DMS153 treated with DMSO at 0.1 percent for 48 hours (cell line): ENCODE results near the gene NCKAP5.

Experiments used
- DNase-seq: peaks from one replicate; lab custom pipeline; 2025; ENCODE audit not compliant: unreplicated experiment; lab: John Stamatoyannopoulos, UW

Gene NCKAP5

DNA sequence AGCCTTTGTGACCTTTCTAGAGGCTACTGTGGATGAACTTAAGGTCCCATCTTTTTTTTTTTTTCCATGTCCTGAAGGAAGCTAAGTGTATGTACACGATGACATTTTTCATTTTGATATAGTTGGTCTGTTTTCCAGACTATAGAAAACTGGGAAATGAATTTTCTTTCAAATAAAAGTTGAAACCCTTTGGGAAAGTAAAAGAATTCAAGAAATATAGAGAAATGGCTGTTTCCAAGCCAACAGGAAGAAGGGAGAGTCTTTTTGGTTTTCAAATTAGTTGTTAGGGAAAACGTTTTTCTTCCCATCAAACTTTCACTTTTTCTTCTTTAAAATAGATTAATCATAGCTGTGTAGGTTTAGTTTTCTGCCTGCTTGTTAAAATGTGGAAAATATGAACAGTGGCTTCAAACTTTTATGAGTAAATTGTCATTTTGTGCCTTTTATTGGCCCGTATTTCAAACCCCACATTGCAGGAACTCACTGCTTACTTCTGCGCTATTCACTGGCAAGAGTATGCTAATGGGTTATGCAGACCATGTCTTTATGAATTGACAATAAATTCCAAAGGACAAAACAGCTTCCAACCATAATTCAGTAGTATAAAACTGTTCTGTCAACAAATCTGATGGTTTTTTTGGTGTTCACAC is 870.6 kb downstream of the NCKAP5 start:
- no peak for DNase-seq

DNA sequence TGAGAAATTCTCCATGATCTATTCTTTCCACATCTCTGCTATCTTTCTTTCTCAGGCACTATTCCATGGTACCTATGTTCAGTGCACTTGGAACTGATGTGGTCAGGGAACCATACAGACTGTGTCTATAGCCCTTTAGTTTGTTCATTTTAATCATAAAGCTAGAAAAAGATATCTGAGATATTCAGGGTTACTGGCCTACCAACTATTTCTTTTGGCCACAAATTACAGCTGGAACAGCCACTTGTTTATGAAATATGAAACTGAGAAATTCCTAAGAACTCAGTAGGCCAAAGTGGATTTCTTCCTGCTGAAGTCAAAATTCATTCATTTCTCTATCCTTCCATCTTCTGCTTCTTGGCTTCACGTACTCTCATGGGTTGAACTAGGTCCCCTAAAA is 875.4 kb downstream of the NCKAP5 start:
- no peak for DNase-seq

DNA sequence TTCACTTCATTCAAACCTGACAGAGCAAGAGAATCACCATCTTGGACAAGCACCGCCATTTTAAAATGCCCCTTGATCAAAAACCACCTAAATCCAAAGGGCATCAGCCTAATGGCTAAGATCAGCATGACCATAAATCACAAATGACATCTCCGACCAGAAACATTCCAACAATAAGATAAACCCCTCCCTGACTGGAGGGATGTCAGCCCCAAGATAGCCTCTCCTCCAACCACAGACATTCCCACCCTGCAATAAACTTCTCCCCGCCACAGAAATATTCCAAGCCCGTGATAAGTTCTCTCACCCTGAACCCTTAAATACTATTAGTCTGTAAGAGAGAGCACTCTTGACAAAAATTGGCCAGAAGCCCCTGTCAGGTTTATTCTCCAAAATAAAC is 876.7 kb downstream of the NCKAP5 start:
- DNase-seq = no peak

DNA sequence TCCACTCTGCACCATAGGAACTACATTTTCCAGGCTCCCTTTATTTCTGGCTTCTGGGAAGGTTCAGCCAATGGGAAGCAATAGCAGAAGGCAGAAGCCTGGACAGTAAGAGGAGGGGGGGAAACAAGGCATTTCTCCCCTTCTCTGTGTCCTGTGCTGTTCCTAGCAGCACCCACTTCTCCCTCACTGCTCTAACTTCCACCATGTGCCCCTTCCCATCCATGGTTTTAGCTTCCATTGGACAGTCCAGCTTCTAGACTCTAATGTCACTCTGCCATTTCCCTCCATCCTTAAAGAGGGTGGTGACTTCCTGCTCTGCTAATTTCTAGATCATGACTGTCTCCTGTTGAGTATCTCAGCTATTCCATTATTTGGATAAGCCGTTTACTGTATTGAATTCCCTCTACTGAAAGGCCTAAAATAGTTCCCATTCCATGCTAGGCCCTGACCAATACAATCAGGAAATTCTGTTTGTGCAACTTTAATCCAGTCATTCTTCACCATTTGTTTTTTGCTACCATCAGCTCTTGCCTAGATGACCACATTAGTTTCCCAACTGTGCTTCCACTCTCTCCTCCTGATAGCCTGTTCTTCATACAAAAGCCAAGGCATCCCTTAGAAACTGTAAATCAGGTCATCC is 877.5 kb downstream of the NCKAP5 start:
- DNase-seq = no peak

DNA sequence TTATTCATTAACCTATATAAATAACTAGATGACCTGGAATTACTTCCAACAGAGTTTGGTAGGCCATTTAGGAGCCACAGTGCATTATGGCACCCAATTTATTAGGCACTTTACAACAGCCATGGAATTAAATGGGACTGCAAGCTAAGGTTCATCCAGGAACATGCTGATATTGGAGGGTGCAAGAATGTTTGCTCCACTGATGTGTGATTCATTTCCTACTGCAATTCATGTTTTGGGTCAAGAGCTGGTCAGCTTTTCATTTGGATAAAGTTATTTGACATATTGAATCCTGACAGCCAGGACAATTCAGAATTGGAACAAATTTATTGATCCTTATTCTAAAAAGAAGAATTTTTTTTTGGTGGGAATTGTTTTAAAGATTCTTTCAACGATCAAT is 886.5 kb downstream of the NCKAP5 start:
- no peak for DNase-seq

DNA sequence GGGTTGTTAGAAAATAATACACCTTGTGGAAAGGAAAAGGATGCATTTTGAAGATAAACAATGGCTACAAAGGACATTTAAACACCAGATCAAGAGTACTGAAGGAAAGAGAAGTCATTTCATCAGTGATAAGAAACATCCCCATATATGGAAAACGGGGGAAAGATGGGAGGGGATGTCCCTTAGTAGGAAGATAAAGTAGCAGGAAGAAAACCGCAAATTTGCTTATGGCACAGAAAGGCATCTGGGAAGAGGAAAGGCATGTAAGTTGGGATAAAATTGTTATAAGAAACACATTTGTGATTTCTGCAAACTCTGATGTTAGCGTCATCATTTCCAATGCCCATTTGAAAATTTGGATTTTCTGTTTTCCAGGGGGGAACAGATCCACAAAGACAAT is 887.7 kb downstream of the NCKAP5 start:
- DNase-seq = no peak

DNA sequence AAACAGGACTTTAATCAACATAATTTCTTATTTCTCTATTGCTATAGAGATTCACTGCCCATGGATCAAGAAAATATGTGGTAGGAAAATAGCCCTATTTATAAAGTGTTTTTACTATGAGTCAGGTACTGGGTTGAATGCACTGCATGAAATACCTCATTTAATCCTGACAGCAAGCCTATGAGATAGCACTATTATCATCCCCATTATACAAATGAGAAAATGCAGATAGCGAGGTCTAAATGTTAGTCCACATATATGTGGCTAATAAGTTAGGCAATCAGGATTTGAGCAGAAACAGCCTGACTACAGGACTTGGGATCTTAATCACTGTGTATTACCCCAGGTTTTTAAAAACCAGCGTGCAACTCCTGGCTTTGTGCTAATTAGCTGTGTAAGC is 889.8 kb downstream of the NCKAP5 start:
- no peak for DNase-seq

DNA sequence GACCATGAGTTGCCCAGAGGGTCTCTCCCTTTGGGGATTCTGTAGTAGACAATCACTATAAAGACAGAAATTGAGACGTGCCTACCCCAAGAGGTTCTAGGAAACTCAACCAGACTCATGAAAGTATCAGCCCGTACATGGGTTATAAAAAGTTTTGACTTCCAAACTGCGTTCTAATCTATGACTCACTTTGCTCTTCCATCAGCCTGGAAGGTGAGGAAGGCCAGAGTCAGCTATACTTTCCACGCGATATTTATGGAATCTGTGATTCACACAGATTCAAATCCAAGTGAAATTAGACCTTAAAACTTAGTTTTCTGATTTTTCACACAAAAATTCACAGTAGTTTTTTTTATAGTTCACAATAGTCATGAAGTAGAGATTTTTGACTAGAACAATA is 890.6 kb downstream of the NCKAP5 start:
- DNase-seq = no peak

DNA sequence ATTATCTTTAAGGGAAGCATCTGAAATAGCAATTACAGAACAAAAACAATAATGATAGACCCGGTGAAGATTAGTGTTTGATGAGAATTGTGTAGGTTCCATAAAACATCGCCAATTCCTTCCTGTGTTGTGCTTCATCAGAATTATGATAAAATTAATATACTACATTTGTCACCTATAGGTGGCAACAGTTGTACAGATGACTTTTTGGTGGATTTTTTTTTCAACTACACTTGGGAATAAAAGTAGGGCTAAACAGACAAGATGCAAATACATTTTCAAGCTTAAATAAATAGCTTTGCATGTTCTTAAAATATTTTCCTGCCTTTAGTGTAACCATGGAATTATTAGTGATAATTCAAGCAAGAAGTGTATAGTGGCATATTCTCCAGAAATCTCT is 891.3 kb downstream of the NCKAP5 start:
- DNase-seq = no peak

DNA sequence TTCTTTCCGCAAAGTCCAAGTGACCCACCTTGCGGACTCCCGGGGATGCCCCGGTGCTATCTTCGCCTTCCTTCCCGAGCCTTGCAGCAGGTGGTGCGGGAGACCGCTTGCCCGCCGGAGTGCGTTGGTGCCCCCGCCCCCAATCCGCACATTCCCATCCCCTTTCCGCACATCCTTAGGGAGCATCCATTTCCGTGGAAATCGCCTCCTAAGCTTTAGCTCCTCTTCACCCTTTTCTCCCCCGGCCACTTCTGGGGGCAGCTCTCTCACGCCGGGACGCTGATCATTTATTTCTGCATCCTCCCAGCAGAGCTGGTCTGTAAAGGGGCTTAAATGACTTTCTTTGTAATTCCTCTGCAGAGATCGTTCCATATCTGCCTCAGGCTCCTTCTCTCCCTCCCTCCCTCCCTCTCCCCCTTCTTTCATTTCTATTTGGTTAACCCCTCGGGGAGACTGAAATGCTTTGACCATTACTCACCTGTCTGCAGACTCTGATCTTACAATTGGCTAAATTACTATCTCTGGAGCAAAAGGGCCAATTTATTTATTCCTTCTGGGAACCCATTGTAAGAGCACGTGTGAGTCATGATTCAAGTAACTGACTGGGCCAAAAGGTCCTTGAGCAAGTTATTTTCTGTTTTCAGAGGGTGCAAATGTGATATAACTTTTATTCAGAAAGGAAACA is 897.0 kb downstream of the NCKAP5 start:
- DNase-seq = no peak

DNA sequence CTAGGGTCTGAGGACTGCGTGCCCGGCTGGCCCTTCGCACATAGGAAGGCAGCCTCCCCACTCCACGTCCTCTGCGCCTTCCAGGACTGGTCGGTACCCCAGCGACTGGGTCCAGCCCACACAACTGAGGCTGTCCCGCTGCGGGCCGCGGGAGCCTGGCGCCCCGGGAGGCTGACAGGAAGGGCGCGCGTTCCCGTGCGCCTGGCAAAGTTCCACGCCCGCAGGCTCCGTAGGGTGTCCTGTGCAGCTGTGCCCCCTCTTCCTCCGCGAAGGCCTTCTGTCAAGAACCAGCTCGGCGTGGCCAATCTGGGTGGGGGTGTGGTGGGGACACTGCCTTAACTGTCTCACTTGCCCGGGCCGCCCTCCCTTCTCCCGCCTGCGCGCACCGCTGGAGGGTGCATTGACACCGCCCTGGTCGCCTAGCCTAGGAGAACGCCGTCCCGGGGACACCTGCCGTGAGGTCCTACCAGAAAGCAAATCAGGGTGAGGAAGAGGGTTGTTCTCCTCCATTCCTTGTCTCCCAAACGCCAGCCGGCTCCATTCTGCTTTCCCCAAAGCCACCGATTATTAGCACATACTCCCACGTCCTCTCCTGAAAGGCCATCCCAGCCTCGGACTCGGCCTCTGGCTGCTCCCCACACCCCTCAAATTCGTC is 897.6 kb downstream of the NCKAP5 start:
- DNase-seq = no peak

DNA sequence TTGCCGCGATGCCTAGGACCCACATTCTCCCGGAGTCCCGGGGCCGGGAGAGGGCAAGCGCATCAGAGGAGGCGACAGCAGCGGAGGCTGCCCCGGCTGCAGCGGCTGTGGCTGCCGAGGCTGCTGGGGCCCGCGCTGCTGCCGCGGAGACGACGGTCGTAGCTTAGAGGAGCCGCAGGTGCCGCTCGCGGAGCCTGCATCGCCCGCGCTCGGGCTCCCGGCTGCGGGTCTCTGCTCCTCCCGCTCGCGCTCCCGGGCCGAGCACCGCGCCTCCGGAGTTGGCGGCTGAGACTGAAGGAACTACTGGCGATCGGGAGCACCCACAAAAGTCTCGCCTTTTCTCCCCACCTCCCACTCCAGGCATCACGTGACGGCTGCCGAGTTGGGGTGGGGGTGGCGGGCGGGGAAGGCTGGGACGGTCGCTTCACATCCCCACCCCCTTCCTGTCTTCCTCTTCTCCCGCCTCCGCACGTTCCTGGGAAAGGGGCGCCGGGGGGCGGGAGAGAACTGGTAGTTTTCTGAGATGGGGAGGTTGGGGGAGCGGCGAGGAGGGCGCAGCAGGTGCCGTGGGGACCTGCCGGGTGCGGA is 898.3 kb downstream of the NCKAP5 start, which contains the start of gene LYPD1:
TSS of gene LYPD1 (minus strand) at position 298 of the 588 bp plus-strand sequence. CDS start at position 25, 273 bp downstream.
- DNase-seq = no peak

DNA sequence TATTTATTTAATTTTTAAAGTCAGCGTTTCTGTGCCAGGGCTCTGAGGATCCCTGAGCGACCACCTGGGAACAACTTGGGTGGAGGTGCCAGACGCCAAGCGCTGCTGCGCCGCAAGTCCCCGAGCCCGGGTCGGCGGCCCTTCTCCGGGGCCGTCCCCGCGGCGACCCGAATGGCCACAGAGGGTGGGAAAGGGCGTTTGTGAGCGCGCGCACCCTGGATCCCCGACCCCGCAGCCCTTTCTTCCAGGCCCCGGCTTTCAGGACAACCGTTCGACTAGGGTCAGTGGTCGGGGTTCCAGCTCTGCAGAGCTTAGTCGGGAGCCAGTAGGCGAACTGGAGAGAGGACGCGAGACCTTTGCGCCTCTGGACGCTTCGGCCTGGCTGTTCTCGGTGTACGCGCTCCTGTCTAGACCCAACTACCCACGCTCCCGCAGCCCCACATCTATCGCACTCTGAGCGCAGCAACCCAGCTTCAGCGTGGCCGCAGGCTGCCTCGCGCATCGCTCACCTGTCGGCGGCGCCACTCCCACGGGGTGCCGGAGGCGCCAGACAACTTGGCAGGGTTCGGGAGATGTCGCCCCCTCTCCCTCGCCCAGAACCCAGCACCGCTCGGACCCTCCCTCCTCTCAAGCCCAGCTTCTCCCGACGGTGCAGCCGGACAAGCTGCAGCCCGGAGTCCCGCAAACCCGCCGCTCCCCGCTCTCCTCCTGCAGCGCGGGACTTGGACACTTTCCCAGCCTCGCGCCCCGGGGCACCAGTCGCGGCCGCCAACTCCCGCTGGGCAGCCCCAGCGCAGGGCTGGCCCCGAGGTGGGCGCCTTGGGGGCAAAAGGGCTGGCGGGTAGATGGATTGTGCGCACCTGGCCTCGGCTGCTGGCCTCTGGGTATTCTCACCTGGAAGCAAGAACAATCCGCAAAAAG is 899.0 kb downstream of the NCKAP5 start:
- DNase-seq = no peak

DNA sequence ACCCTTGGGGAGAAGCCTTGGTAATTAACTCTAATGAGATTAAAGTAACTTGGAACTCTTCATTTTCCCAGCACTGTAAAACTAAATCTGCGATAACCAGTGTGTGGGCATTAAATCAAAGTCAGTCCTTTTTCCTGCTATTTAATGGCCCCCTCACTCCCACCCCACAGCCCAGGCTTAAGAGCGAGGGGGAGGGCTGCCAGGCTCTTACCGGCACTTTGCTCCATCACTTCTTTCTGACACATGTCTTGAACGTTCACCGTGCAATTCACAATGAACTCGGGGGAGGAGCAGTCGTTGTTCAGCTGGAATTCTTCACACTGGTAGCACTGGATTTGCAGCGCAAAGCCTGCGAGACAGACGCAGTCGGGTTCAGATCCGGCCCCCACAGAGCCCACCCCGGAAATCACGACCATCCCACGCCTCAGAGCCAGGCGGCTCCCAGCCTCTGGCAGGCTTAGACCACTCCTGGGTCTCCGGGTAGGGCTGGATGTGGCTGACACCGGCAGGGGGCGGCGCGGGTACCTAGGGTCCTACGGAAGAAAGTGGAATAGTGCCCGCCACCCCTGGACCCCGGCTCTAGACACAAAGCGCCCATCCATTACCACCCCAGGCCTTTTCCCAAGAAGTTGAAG is 900.0 kb downstream of the NCKAP5 start:
- no peak for DNase-seq

DNA sequence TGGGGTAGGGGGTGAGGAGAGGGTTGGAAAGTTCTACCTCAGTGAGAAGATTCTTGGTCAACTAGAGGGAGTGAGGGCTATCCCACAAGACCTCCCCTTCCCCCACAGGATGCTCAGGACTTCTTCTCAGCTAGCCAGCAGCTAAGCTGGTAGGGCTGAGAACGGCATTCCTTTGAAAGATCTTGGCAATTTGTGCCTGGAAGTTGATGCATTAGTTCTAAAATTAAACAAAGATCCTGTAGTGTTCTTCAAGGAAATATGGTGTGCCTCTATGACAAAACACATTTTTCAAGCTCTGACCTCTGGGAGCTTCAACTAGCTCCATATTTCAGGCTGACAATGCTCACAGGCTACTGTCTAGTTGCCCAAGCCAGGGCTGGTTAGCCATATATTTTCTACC is 900.6 kb downstream of the NCKAP5 start:
- DNase-seq = no peak

DNA sequence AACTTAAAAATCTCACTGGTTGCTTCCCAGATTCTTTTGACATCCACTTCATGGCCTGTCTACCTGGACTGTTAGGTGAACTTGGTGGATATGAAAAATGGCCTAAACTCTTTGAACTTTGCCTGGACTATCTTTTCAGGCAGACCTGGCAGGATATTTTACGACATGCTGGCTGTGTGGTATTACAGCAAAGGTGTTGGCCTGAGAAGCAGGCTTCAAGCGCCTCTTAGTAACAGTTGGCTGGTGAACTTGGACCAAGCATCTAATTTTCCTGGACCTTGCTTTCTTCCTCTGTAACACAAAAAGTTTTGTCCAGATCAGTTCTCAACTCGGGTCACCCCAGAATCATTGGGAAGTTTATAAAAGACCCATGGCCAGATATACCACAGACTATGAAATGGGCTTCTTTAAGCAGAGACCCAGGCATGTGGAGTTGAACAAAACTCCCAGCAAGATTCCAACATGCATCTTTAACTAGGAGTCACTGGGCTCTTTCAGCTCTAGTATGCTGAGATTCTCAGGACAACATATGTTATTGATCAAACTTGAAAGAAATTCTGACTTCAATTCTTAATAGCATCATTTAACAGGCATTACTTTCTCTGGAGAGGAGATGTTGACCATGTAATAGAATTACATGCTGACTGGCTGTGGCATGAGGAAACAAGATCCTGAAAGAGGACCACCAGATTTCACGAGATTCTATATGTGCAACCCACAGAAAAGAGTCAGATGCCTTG is 902.7 kb downstream of the NCKAP5 start:
- no peak for DNase-seq

DNA sequence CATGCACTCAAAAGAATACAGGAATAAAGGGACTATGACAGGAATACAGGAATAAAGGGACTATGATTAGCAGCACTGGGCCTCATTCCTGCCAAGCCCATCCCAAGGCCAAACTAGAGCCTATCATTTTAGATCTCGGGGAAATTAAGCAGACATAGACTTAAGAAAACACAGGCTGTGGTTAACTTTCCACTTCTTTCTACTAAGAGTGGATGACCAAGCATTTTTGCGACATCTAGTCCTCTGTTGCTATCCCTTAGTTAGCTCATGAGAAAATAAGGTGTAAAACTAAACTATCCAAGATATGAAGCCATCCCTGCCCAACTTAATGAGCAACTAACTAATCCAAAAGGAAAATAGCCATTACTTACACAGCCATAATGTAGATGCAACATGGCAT is 904.2 kb downstream of the NCKAP5 start:
- DNase-seq = no peak

DNA sequence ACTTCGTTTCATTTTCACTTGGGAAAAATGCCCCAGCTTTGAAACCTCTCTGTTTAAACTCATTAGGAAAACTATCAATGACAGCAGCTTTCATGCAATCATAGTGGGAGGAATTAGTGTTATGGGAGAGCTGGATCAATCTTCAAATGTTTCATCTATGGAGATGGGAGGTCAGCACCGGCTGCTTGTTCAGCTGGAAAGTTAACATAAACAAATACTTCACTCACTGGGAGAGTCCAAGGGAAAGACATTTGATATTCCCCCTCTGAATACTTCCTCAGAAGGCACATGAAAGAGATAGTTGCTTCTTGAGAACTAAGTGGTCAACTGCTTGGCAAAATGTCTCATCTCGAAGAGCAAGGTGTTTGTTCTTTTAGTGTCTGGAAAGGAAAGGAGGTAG is 905.5 kb downstream of the NCKAP5 start:
- DNase-seq = no peak

DNA sequence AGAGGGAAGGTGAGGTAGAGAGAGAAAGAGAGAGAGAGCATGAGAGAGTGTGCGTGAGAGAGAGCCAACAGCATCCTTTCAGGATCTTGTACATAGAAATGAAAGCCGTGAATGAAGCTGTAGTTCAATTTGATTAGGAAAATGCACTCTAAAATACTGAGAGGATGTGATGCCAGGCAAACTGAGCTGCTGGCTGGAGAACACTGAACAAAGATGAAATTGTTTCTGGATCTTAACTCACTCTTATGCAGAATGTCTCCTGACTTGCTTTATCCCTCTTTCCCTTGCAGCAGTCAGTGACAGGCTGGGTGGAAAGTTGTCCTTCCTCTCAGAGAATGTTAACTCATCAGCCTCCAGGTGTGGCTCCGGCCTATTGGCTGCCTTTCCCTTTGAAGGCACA is 908.9 kb downstream of the NCKAP5 start:
- no peak for DNase-seq
